ENCODE results near the gene IL12RB2.
"Not testable (repeated sequence)": the region's sequence is repeated elsewhere in the genome, so short reads cannot be mapped to it uniquely, and the experiment has no call there.

IL12RB2 gene

GRCh38 chr1:67433837-67434236 lies 126.2 kb downstream of the IL12RB2 start:
- no peak for DNase-seq

GRCh38 chr1:67434491-67434890 lies 126.8 kb downstream of the IL12RB2 start:
- no peak for DNase-seq

GRCh38 chr1:67436511-67437055 lies 128.9 kb downstream of the IL12RB2 start:
- no peak for DNase-seq

- DNase-seq = no peak
Measured at GRCh38 chr1:67437961-67438360, 130.3 kb downstream of the IL12RB2 start.

GRCh38 chr1:67439277-67440029 lies 131.8 kb downstream of the IL12RB2 start:
- no peak for DNase-seq

- no peak for DNase-seq
Measured at GRCh38 chr1:67440339-67440738, 132.7 kb downstream of the IL12RB2 start.

GRCh38 chr1:67441183-67441582 lies 133.5 kb downstream of the IL12RB2 start:
- DNase-seq = no peak

- no peak for DNase-seq
Measured at GRCh38 chr1:67441739-67442281, 134.1 kb downstream of the IL12RB2 start.

GRCh38 chr1:67446014-67446413 lies 138.3 kb downstream of the IL12RB2 start:
- DNase-seq = not testable (repeated sequence)

Data from NCI-H1092 treated with DMSO at 0.1 percent for 48 hours (cell line).